Forelimb muscle (tissue), 1 donor: ENCODE measurements around the gene LSS. TPM values are rescaled to one million over a fixed set of nuclear protein-coding genes. Genes with fewer than 3 reads are reported as not detected.
"Not testable (repeated sequence)": the region's sequence is repeated elsewhere in the genome, so short reads cannot be mapped to it uniquely, and the experiment has no call there.

Experiments used
- DNase-seq: peaks from one replicate; pipeline ENCODE4 v3.0.0-alpha.2; 2013; ENCODE audit warnings: low read depth
- polyA plus RNA-seq: library from polyadenylated mRNA; unstranded; fragments of 120-200 nt; gene quantifications from one replicate; pipeline ENCODE4 v1.2.1, GENCODE V29; 2013; ENCODE audit not compliant: insufficient read length

LSS gene
- polyA plus RNA-seq, 1 donor = 32.0 TPM

DNA sequence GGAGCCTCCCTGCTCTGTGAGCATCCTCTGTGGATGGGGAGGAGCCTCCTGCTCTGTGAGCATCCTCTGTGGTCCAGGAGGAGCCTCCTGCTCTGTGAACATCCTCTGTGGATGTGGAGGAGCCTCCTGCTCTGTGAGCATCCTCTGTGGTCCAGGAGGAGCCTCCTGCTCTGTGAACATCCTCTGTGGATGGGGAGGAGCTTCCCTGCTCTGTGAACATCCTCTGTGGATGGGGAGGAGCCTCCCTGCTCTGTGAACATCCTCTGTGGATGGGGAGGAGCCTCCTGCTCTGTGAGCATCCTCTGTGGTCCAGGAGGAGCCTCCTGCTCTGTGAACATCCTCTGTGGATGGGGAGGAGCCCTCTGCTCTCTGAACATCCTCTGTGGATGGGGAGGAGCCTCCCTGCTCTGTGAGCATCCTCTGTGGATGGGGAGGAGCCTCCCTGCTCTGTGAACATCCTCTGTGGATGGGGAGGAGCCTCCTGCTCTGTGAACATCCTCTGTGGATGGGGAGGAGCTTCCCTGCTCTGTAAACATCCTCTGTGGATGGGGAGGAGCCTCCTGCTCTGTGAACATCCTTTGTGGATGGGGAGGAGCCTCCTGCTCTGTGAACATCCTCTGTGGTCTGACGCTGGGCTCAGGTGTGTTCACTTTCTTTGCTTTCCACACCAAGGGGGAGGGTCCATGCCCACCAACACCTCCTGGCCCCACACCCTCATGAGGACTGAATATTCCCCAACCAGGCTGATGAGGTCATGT is 58.0 kb downstream of the LSS start:
- DNase-seq = not testable (repeated sequence)

DNA sequence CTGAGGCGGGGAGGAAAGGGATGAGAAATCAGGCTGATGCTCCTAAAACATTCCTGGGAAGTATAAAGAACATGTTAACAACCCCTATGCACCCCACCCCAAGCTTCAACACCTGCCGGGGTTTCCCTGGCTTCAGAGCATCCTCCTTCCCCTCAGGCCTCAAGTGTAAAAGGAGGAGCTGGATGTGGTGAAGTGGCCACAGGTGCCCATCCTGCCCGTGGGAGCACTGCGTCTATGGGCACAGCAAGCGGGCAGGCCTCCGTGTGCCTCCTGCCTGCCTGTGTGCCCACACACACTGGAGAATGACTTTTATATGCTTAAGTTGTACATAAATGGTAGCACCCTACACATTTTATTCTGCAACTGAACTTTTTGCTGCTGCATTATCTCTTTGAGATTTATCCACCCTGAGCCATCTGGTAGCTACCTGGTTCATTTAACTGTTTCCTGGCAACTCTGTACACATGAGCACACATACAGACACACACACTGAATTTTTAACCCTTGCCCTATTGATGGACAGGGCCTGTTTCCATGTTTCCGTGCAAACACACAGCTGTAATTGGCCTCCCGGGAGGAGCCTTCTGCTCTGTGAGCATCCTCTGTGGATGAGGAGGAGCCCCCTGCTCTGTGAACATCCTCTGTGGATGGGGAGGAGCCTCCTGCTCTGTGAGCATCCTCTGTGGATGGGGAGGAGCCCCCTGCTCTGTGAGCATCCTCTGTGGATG is 59.8 kb downstream of the LSS start:
- DNase-seq = no peak

DNA sequence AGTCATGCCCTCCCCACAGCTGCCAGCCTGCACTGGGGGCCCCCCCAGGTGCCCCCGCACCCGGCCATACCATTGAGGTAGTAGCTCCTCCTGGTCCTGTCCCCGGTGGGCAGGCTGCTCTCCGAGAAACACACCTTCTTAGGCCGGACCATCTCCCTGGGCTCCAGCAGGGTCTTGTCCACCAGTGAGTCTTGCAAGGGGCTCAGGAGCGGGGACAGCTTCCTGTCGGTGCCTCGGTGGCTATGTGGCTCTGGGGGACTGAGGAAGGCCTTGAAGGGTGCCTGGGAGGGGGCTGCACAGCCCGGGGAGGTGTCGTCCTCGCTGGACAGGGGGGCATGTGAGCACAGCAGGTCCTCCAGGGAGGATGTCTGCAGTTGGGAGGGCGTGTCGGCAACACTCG is 60.3 kb downstream of the LSS start:
- DNase-seq = no peak

DNA sequence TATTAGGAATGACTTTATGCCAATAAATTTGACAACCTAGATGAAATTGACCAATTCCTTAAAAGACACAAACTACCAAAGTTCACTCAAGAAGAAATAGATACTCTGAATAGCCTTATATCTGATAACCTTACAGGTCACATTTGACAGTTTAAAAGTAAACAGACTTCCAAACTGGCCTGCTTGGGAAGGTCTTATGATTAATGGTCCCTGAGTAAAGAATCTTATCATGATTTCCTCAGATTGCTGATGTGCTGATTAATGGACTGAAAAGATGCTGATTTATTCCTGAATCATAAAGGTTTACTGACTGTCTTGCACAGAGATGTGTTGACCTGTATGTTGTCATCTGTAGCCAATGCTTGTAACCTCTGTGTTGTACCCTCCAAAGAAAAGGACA is 63.5 kb downstream of the LSS start:
- DNase-seq = no peak

DNA sequence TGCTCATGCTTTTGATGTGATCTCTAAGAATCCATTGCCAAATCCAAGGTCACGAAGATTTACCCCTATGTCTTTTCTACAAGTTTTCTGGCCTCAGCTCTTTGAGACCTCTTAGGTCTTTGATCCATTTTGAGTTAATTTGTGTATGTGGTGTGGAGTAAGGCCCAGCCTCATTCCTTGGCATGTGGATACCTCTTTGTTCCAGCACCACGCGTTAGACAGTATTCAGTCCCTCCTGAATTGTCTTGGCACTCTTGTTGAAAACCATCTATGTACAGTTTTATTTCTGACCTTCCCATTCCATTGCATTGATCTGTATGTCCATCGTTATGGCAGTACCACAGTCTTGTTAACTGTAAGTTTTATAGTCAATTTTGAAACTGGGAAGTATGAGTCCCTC is 65.2 kb downstream of the LSS start:
- no peak for DNase-seq

DNA sequence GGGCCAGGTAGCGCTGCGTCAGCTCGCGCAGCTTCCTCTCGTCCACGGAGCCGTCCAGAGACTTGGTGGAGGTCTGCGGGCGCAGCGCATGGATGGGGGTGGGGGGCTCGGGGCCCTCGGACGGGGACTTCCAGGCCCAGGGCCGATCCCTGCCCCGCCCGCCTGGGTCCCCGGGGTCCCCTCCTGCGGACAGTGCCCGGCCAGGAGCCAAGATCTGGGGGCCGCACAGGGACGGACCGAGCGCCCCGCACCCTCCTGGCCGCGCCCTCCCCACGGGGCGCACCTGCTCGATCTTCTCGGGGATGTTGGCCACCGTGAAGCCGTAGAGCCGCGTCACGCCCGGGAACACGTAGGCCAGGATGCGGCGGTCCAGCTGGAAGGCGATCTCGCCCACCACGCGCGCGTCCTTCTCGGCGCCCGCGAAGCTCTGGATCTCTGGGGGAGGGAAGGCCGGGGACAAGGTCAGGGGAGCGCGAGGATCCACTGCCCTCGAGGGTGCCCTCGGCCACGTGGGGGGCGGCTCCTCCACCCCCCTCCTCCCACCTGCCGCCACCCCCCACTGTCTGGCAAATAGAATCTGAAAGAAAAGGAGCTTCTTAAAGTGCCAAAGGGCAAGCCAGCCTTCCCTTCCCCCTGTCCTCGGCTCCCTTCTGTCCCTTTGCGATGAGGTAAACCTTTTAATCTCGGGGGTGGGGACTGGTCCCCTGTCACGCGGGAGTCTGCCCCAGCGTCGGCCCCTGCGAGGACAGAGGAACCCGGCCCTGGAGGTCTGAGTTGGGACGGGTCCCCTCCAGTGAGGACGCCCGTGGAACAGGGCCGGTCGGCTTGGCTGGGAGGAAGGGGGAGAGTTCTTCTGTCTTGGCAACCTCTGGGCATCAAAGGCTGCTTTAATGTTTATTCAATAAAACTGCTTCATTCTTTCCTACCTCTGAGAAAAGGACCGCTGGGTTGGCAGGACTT is 66.7 kb downstream of the LSS start:
- DNase-seq = no peak

DNA sequence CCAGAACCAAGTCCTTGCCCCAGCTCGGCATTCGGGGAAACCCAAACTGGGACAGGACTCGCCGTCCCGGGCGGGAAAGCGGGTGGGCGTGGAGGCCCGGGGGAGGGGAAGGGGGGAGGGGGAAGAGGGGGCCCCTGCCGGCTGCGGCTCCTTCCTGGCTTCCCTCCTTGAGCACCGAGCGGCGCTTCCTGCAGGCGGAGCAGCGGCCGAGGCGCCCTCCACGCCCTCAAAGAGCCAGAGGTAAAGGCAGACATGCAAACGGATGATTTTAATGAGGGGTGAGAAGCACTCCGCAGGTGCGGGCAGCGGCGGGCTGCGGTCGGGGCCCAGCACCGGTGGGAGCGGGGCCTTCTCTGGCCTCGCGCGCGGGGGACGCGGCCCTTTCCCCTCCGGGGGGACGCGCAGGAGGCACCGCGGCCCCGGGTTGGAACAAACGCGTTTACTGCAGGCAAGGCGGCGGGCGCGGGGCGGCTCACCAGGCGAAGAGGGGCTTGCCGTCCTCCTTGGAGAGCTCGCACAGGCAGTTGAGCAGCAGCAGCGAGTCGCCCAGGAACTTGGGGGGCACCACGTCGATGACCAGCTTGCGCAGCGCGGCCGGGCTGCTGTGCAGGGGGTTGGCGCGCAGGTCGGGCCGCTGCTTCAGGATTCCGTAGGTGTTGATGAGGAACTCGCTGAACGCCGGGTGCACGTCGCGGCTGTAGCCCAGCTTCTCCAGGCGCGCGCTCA is 67.5 kb downstream of the LSS start:
- no peak for DNase-seq

DNA sequence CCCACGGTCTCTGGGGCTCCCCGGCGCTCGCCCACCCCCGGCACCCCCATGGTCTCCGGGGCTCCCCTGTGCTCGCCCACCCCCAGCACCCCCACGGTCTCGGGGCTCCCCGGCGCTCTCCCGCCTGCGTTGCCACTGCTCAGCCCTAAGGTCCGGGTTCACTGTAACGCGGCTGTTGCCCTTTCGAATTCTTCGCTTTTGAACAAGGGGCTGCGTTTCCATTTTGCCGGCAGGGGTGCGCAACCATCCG is 68.0 kb downstream of the LSS start:
- no peak for DNase-seq

DNA sequence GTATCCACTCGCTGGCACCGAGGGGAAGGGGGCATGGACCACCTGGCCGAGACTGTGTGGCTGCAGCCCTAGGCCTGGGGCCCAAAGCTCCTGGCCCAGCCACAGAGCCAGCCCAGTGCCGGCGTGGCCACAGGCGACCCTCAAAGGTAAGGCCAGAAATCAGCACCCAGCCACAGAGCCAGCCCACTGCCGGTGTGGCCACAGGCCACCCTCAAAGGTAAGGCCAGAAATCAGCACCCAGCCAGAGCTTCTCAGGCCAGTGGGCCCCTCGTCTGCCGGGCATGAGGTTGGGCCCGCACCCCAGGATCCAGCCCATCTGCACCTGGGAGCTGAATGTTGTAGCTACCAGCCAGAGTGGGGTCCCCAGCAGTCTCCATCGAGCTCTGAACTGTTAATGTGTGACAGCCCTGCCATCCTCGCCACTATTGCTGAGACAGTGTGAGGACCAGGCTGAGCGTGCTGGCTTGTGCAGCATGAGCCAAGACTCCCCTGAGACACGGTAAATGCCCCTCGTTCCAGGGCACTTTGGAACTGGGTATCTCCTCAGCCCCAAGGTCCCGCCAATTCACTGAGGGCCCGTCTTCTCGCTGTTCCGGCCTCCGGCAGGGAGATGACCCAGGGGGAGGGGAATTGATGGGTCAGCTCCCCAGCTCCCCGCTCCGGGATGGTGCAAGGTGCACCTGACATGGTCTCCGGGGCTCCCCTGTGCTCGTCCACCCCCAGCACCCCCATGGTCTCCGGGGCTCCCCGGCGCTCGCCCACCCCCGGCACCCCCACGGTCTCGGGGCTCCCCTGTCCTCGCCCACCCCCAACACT is 68.5 kb downstream of the LSS start:
- no peak for DNase-seq

DNA sequence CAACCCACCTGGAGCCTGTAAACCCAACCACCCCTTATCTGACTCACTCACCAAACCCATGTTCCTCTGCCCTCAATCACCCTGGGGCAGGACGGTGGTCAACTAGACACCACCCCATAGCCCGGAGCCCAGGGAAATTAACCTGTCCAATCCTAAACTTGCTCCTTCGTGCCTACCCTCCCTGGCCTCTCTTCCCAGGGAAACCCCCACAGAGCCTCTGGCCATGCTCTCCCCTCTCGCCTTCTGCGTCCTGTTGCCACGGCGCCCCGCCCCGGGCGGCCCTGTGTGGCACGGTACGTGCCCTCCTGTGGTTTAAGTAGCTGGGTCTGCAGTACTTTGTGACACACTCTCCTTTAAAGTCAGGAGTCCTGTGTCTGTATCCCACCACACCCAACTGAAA is 69.2 kb downstream of the LSS start:
- DNase-seq = no peak

DNA sequence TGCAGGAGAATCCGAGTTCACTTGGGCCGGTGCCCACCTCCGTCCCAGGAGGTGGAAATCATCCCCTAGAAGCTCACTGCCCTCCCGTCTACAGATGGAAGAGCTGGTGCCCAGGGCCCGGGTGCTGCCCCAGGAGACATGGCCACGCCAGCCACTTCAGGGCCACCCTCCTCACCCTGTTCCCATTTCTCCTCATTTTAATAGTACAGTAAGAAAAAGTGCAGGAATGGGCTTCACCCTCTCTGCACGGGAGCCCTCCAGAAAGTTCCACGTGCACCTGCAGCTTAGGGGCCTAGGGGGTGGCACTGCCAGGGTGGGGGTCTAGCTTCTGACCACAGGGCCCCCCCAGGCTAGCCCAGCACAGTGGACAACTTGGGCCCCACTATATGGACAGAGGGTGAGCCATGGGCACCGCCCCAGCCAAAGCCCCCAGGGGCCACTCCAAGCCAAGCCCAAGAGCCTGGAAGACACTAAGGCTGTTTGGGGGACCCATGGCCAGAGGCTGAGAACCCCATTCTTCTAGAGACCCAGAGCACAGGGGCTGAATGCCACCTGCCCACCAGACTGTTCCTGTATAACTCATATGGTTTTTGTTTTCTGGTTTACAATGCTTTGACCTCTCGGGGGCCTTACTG is 69.8 kb downstream of the LSS start:
- no peak for DNase-seq

DNA sequence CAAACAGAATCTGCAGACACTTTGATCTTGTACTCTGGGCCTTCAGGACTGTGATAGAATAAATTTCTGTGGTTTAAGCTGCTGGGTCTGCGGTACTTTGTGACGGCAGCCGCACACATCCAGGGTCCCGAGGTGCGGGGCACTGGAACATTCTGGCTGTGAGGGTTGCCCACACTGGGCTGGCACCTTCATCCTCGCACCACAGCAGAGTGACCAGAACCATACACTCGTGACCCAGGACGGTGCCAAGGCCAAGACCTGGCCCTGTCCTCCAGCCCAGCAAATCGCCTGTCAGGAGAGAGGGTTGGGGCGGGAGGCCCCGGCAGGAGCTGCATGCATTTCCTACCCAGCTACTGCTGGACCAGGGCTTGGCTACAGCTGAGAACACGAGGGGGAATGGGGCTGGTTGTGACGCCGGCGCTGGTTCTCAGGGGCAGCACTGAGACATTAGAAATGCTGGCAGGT is 70.6 kb downstream of the LSS start:
- no peak for DNase-seq

DNA sequence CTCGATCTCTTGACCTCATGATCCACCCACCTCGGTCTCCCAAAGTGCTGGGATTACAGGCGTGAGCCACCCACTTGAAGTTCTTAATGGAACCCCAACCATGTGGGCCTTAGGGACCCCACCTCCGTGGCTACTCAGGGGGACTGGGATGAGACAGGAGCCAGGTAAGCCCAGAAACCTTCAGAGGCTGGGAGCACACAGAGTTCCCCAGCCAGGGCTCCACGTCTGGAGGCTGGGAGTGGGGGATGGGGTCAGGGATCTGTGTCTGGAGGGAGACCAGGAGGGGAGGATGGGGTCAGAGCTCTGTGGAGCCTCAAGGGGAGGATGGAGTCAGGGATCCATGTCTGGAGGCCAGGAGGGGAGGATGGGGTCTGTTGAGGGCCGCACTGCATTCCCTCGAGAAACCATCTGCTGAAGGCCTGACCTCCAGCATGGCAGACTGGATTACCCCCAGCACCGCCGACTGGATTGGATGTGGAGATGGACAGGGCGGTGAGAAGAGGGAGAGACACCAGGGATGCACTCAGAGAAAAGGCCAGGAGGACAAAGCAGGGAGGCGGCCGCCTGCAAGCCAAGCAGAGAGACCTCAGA is 71.1 kb downstream of the LSS start:
- DNase-seq = no peak

DNA sequence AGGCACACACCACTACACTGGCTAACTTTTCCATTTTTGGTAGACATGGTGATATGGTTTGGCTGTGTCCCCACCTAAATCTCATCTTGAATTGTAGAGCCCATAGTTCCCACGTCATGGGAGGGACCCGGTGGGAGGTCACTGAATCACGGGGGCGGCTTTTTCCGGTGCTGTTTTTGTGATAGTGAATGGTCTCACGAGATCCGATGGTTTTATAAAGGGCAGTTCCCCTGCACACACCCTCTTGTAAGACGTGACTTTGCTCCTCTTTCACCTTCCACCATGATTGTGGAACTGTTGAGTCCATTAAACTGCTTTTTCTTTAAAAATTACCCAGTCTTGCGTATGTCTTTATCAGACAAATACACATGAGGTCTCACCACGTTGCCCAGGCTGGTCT is 71.9 kb downstream of the LSS start:
- no peak for DNase-seq

DNA sequence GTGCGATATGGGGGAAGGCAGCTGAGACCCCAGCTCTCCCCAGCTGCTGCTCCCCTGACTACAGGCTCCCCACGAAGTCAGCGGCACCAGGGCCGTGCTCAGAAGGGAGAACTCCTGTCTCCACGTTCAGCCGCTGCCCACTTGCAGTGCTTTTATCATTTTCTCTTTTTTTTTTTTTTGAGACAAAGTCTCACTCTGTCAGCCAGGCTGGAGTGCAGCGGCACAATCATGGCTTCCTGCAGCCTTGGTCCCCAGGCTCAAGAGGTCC is 72.3 kb downstream of the LSS start:
- no peak for DNase-seq

DNA sequence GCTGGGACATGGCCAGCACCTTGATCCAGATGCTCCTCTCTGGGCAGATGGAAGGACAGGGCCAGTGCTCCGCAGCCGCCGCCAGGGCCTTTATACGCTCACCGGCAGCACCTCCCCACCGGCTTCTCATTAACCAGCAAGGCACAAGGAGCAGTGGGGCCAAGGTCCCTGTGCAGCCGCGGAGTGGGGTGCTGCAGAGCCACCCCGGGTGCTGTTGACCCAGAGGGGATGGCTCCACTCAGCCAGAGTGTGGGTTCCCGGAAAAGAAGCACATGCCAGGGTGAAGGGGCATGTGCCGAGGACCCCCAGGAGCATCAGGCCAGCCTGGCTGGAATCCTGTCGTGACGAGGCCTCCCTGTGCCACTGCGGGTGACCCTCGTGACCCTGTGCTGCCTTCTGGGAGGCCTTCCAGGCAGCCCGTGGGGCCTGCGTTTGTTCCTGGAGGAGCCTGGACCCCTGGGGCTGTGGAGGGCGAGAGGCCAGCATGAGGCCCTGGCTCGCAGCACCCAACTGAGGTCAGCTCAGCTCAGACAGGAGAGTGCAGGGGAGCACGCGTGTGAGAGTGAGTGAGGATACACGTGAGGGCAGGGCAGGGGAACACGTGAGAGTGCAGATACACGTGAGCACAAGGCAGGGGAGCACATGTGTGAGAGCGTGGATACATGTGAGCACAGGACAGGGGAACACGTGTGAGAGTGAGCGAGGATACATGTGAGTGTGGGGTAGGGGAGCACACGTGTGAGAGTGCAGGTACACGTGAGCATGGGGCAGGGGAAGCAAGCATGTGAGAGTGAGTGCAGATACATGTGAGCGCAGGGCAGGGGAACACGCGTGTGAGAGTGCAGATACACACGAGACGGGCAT is 72.8 kb downstream of the LSS start, which contains the start of gene FTCD:
Gene FTCD (minus strand): TSS at position 66 of the 864 bp plus-strand sequence. CDS start 56 bp downstream, at position 10.
- DNase-seq = no peak

DNA sequence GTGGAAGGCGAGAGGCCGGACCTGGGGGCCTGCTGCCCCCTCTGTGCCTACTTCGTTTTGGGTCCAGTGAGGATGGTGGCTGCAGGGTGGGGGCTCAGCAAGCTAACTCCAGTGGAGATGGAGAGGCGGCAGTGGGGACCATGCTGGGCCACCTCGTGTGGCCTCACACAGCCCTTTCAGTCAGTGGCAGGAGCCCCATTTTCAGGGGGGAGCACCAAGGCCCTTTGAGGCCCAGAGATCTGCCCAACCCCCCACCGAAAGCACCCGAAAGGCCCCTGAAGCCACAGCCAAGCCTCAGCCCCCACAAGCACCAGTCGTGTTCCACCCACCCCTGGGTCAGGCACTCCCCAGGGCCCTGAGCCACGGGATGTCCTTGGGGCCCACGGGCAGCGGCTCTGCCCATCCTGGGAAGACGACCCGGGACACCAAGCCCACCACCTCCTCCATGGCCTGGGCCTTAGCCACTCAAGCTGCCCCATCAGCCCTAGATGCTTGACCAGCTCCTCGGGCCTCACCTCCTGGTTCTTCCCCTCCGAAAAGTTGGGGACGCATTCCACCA is 73.5 kb downstream of the LSS start:
- no peak for DNase-seq

DNA sequence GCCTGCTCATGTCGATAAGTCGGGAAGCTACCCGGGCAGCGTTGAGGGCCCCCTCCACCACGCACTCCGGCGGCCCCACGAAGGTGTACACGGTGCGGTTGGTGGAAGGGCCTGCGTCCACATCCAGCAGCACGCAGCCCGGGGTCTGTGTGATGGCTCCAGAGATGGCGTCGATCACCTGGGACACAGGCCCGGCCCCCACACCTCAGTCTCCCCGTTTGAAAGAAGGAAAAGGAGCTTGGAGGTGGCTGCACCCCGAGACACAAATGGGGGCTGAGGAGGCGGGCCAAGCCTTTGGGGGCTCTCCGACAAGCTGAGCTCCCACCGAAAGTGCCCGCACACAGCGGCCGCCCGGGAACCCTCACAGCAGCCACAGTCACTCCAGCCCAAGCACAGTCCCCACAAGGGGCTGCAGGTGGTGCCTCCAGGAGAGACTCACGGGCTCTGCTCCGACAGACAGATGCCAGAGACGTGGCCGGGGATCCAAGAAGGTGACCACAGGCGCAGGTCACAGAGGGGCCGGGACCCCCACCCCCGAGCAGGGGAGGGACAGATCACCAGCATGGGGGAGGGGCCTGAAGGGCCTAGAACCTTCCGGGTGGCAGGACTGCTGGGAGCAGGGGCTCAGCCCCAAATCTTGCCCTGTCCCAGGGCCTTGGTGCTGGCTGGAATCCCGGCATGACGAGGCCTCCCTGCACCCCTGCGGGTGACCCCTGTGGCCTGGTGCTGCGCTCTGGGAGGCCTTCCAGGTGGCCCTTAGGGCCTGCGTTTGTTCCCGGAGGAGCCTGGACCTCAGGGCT is 74.2 kb downstream of the LSS start:
- no peak for DNase-seq
